ENCODE measurements around the gene PEX11G. TPM values are rescaled to one million over a fixed set of nuclear protein-coding genes. Genes with fewer than 3 reads are reported as not detected.

PEX11G gene
- total RNA-seq, 2 donors from 2014 or later, result 3.9 to 7.6 TPM

- intact Hi-C loops (cut with DNase I), result loop anchor here (10.0 kb wide), 1 partner anchor 371 kb away; no protein-coding TSS in a partner anchor
- 91 to 92% methylated on average over 2 to 19 of the region's 19 CpGs for WGBS, 2 donors
- H3K4me3 ChIP-seq, result no peak overlapping the region
Observed at GRCh38 chr19:7444042-7444441, 44.8 kb downstream of the PEX11G start.

DNA sequence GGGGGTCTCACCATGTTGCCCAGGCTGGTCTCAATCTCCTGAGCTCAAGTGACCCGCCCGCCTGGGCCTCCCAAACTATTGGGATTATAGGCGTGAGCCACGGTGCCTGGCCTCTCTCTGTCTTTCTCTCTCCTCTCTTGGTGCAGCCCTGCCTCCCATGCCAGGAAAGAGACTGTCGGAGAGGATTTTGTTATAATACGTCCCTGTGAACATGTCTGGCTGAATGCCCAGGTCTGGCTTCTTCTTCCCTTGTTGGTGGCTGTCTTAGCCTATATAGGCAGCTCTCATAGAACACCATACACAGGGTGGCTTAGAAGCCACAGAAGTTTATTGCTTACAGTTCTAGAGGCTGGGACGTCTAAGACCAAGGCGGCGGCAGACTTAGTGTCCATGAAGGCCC lies 46.4 kb downstream of the PEX11G start:
- ATAC-seq (no peak), DNase-seq (peak in 1 of 4 donors; percentile 15)
- Histone ChIP-seq H3K9me3 (no peaks in the 10 kb centered on the region), H3K4me3 (no peak overlapping the region), H3K4me1 (no peaks in the 10 kb centered on the region), H3K27me3 (no peaks in the 10 kb centered on the region), H3K27ac (no peak overlapping the region), H3K36me3 (replicated peaks in 1 of 2; ENCODE audit: insufficient read depth in 1 of 2, low read depth in 2 of 2) (peaks cover 0 to 27% of the 10 kb centered on the region in 2 donors)
- intact Hi-C loops (cut with DNase I), result loop anchor here (10.0 kb wide), 1 partner anchor 372 kb away; no protein-coding TSS in a partner anchor
- WGBS, 2 donors, result 74 to 80% methylated on average over 6 to 9 of the region's 9 CpGs
- TF ChIP-seq CTCF (IDR thresholded peaks at IDR 0.05) (no peak), POLR2A (IDR thresholded peaks at IDR 0.05) (no peak)

More at GRCh38 chr19:7444042-7444441, 44.8 kb downstream of the PEX11G start:
- ATAC-seq (no peak), DNase-seq (no peak)
- Histone ChIP-seq H3K36me3 (replicated peaks in 1 of 2; ENCODE audit: insufficient read depth in 1 of 2, low read depth in 2 of 2) (peaks cover 3 to 35% of the 10 kb centered on the region in 2 donors), H3K9me3 (no peaks in the 10 kb centered on the region), H3K27me3 (no peaks in the 10 kb centered on the region), H3K27ac (no peak overlapping the region), H3K4me1 (no peaks in the 10 kb centered on the region)
- TF ChIP-seq CTCF (IDR thresholded peaks at IDR 0.05), result no peak
- TF ChIP-seq POLR2A (IDR thresholded peaks at IDR 0.05), result no peak

- H3K4me1 ChIP-seq, result no peaks in the 10 kb centered on the region
- ATAC-seq (no peak), DNase-seq (no peak)
- H3K4me3 ChIP-seq, result no peak overlapping the region
- no peak for TF ChIP-seq POLR2A (IDR thresholded peaks at IDR 0.05)
- TF ChIP-seq CTCF (IDR thresholded peaks at IDR 0.05), result no peak
- peaks cover 0 to 24% of the 10 kb centered on the region in 2 donors for H3K36me3 ChIP-seq (replicated peaks in 1 of 2; ENCODE audit: insufficient read depth in 1 of 2, low read depth in 2 of 2)
- H3K27ac ChIP-seq, result no peak overlapping the region
- WGBS, 2 donors, result 87 to 91% methylated on average over 17 to 21 of the region's 21 CpGs
- intact Hi-C loops (cut with DNase I), result loop anchor here (10.0 kb wide), 1 partner anchor 373 kb away; no protein-coding TSS in a partner anchor
- H3K9me3 ChIP-seq, result no peaks in the 10 kb centered on the region
- no peaks in the 10 kb centered on the region for H3K27me3 ChIP-seq
Observed at GRCh38 chr19:7441468-7442146, 47.2 kb downstream of the PEX11G start.

GRCh38 chr19:7440188-7440975 lies 48.5 kb downstream of the PEX11G start:
- Histone ChIP-seq H3K27ac (no peak overlapping the region), H3K9me3 (no peaks in the 10 kb centered on the region), H3K27me3 (no peaks in the 10 kb centered on the region), H3K4me3 (no peak overlapping the region), H3K36me3 (replicated peaks in 1 of 2; ENCODE audit: insufficient read depth in 1 of 2, low read depth in 2 of 2) (peaks cover 0 to 24% of the 10 kb centered on the region in 2 donors), H3K4me1 (no peaks in the 10 kb centered on the region)
- intact Hi-C loops (cut with DNase I), result loop anchor here (10.0 kb wide), 1 partner anchor 374 kb away; no protein-coding TSS in a partner anchor
- no peak for ATAC-seq
- WGBS, 2 donors, result 89% methylated on average over 24 to 43 of the region's 43 CpGs
- TF ChIP-seq CTCF (IDR thresholded peaks at IDR 0.05) (no peak), POLR2A (IDR thresholded peaks at IDR 0.05) (no peak)
- no peak for DNase-seq

All from body of pancreas (tissue), 4 donors.